GM18511 (cell line): ENCODE measurements around the gene CEP164.
A peak's percentile ranks its signal among the peaks of the same experiment; 100 is the strongest.

ENCODE experiments used
- ATAC-seq: cut with Tn5 transposase; IDR thresholded peaks from one replicate; pipeline ENCODE4 v1.9.1; 2021; ENCODE audit warnings: mild to moderate bottlenecking, moderate library complexity; ENCODE audit not compliant: unreplicated experiment

Gene CEP164

DNA sequence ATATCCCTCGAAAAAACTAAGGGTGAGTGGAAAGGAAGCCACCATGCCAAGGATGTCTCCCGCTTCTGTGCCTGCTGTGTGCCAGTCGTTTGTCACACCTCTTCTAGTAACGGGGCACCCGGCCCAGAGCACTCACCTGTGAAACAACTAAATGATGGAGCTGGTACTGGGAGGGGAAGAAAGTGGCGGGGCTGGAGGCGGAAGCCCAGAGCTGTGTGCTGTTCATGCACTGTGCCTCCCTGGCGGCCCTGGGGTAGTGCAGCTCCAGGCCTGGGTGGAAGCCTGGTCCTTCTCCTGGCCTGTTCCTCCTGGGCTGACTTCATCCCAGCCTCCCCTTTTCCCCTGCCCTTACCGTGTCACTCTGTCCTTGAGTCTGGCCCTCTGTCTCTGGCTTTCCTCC is 130.2 kb downstream of the CEP164 start:
- ATAC-seq = peak; percentile 43

DNA sequence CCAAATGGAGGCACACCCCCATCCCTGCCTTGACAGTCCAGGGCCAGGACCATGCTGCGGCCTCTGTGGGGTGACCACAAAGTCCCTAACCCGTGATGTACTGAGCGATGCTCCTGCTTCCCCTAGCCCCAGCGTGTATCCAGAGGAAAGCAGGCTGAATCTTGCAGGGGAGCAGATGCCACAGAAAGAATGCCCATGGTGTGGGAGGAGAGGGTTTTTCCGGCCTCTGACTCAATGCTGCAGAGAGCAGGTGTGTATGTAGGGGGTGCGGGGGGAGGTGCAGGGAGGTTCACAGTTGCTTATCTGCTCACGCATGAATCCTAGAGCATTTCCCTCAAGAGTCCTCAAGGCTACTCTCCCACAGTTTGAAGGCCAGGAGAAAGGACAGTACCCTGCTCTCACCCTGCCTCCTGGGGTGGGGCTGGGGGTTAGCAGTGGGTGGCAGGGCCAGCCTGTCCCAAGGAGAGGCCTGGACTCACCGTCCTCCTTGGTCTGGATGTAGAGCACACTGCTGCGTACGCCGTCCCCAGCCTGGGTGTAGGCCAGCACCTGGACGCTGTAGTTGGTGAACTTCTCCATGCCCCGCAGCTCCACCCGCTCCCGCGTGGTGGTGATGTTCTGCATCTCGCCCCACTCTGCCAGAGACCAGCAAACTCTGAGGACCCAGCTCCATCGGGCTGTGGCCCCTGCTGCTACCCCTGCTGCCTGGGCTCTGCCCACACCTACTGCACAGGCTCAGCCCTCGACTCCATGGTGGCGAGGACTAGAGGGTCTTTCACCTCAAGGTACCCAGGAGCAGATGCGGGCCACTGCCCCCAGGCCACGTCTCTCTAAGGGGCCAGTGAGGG is 130.8 kb downstream of the CEP164 start:
- ATAC-seq = peak; percentile 73

DNA sequence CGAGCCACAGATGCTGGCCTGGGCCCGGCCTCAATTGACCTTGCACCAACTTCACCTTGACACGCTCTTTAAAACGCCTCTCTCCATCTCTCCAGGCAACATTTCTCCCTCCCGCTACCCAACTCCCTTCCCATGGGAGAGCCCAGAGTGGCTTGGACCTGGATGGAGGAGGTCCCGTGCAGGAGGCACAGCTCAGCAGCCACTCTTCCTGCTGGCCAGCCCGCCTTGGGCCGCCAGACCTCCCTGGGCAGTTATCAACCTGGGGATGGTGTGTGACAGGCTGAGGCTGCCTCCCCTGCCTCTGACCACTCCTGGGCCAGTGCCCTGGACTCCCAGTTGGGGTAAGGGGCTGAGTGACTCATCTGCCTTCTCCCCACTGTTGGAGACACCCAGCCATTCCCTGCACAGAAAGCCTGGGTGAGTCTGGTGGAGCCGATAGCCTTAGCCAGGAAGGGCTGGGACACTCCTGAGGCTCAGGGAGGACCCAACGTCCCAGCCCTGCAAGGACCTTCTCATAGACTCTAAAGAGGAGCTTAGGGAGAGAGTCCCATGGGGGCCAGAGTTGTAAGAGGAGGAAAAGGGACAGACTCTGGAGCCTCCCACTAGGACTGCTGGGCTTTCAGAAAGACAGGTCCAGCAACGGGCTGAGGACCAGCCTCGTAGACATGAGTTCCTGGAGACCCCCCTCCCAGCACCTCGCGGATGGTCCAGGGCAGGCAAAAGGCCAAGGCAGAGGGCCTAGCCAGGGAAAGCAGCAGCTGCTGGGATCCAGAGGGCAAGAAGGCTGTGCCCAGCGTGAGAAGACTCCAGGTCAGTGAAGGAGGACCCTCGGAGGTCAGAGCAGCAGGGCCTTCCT is 131.7 kb downstream of the CEP164 start:
- no peak for ATAC-seq

DNA sequence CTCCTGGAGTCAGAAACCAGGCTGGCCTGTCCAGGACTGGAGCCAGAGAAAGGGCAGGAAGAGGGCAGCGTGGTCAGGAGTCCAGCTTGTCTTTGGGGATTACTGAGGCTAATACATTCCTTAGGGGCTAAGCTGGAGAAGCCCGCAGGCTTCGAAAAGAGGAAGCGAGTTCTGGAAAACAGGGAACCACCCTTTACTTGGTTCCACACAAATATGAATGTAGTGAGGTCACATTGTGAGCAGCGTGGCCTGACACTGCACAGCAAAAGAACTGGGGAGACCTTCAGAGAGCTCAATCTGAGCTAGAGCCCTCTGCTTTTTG is 132.3 kb downstream of the CEP164 start:
- ATAC-seq = no peak

DNA sequence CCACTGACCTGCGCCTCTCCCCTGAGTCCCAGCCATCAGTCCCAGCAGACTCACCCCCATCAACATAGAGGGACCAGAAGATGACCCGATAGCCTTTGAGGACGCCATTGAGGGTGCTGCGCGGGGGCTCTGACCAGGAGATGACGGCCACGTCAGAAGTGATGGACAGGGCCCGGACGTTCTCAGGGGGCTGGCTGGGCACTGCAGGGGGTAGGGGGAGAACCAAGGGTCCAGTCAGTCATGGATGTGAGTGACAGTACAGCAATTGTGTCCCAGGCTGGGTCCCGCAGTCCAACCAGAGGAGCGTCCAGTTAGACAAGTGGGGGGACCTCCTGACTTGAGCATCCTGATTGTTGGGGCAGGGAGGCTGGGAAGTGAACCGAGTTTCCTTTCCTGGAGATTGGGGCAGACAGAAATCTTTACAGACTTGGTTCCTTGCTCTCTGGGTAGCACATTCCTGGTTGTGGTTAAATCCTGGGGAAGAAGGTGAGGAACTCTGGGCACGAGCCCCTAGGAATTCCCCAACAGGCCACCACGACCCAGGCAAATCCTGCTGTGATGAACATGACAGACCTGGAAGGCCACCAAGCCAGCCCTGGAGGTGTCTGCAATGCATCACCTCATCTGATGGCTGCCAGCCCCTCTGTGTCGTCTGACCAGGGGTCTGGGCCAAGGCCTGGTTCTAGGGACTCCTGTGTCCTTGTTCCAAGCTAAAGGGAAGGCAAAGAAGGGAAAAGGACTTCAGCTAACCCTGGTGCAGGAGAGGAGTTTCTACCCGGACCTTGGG is 133.9 kb downstream of the CEP164 start:
- no peak for ATAC-seq

DNA sequence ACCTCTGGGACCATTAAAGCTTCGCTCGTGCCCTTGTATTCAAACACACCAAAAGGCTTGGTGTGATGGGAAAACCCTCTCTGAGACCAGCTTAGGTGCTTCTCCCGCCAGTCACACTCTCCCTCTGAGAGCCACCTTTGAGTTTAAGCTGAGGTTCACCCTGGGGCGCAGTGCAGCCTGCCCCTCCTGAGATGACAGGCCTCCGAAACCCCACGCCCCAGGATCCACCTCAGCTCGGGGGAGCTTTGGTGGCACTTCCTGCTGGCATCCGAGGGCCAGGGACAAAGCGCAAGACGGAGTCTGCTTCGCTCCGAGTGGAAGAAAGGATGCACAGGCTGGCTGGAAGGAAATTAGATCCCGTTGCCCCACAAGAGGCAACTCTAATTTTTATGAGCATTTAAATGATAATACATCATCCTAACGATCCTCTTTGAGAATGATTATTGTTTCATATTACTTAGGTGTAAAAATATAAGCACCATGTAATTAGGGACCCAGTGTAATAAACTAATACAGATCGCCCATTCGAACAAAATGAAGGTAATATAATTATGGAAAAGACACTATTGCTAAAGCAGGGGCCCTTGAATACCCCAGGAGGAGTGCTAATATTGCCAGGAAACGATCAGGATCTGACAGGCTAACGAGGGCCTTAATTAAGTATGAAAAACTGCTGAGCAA is 134.7 kb downstream of the CEP164 start:
- no peak for ATAC-seq

DNA sequence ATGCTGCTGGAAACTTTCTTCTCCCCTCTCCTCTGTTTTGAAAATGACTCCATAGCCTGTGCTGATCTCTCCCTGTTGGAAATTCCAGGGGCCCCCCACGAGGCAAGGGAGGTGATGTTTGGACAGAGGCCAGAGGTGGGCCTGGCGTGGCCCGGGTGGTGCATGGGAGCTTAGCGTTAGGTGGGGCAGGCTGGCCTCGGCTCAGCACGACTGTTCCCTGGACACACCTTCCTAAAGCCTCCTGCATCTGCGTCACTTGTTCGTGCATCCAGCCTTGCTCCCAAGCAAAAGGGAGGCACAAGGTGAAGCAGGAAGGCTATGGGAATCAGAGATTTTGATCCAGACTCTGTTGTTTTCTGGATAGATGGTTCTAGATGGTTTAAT is 135.2 kb downstream of the CEP164 start:
- no peak for ATAC-seq
